NCI-H460 (cell line): Measurements from ENCODE around the gene DTHD1. TPM values are rescaled to one million over a fixed set of nuclear protein-coding genes. Genes with fewer than 3 reads are reported as not detected.

Experiments
- DNase-seq: peaks from one replicate; pipeline ENCODE4 v3.0.0-alpha.2; 2016; ENCODE audit warnings: low read depth; ENCODE audit errors: extremely low read depth
- total RNA-seq: library from RNA; depleted of rRNA; stranded (reverse); fragments of >200 nt; shearing (Covaris generic); gene quantifications from 2 replicates; pipeline ENCODE4 v1.2.3, GENCODE V29; 2014

DTHD1 gene
- total RNA-seq, 1 experiment from 2014 or later: not detected

DNA sequence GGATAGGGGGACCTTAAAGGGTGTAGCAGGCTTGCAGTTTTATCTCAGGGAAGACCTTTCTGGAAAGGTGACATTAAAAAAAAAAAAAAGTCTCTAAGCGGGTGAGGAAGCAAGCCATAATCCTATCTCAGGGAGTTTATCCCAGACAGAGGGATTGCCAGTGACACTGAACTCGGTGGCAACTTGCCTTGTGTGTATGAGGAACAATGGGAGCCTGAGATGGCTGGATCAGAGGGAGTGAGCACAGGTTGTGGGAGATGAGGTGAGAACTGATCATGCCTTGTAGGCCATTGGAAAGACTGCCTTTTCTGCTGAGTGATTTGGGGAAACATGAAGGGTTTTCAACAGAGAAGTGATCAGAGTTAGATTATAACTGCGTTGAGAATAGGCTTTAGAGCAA lies 31.1 kb downstream of the DTHD1 start:
- DNase-seq: no peak

DNA sequence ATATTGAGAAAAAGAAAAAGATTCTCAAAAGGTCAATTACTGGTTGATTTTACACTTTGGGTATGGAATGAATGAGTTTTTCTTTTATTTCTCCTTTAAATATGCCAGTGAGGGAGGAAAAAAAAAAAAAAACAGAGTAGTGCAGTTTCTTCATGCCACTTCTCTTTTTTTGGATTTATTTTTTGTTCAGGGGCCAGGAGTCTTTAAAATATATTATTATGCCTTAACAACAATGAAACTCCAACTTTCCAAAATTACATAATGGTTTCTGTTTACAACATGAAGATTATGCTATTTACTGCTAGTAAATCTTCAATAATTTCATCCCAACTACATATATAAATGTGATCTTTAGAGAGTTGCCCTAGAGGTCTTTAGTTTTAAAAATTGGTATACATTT lies 31.9 kb downstream of the DTHD1 start:
- DNase-seq: no peak

DNA sequence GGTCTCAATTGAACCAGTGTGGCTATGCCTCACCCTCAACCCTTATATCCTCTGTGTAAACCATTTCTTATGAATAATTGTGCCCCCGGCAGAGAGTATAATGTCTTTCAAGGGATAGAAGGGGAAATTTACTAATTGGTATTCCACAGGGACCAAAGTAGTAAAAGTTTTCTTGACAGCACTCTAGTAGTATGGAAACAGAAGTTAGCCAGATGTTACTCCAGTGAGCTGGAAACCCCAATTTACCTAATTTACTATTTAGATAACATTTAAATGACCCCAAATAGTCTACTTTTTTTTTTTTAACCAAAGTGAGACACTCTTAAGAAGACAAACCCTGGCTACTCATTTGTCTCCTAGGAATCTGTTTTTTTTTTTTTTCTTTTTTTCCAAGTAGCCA lies 32.3 kb downstream of the DTHD1 start:
- no peak for DNase-seq

DNA sequence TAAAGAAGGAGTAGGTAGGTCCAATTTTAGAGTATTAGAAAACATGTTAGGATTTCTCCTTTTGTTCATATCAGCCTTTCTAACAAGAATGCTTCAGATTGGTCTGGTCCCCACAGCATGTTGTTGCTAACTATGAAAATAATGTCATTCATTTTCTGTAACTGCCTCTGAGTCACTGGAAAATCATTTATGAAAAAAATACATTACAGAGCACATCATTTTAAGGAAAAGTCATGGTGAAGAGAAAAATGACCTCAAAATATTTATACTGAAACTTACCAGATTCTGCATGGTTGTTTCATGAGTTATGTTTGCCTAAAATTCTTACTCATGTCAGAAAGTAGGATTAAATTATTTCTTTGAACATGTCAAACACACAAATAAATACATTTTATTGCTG lies 35.2 kb downstream of the DTHD1 start:
- DNase-seq: no peak

DNA sequence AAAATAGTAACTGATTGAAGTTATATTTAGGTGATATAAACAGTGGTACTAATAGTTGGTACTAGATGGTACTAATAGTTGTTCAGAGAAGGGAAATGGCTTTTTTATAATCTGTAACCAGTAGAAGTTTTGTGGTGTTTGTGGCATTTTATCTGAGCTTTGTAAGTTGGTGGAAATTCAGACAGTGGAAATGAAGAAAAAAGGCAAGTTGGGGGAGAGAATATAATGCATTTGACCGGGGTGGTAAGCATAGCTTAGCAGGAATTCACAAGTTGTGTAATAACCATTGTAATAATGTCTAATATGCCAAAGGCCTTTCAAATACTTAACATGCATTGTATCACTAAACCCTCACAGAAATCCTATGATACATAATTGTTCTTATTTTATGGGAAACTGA lies 36.3 kb downstream of the DTHD1 start:
- no peak for DNase-seq

DNA sequence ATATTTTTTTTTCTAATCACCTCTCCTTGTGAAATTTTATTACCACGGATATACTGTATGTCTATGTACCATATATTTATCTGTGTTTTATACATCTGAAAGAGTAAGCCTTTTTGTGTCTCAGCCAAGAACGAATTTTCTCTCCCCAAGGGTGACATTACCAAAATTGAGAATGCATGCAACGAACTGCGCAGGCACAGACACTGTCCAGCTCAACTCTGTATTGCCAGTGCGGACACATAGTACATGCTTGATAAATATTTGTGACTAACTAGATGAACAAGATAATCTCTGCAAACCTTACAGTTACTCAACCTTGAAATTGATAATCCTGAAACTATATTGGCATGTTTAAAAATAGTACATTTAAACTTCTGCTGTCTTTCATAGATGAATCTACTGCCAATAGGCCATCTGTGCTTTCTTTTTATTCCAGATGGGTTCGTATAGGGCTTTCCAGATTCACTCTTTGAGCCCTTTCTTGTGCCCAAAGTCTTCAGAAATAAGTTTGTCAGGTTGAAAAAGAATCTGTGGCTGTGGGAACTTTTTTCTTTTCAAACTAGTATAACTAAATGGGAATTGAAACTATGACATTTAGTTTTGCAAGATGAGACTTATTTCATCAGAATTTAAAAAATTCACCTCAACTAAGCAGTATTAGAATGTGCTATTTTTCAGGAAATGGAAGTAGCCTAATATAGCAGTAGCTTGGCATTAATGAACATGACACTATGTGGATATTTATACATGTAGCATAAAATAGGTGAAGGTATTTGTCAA lies 38.9 kb downstream of the DTHD1 start:
- no peak for DNase-seq

DNA sequence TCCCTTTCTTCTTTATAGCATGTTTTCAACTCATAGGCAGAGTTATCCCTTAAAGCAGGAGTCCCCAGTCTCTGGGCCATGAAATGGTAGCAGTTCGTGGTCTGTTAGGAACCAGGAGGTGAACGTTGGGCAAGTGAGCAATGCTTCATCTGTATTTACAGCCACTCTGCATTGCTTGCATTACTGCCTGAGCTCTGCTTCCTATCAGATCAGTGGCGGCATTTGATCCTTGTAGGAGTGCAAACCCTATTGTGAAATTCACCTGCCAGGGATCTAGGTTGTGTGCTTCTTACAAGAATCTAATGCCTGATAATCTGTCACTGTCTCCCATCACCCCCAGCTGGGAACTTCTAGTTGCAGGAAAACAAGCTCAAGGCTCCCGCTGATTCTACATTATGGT lies 39.8 kb downstream of the DTHD1 start:
- DNase-seq: no peak

DNA sequence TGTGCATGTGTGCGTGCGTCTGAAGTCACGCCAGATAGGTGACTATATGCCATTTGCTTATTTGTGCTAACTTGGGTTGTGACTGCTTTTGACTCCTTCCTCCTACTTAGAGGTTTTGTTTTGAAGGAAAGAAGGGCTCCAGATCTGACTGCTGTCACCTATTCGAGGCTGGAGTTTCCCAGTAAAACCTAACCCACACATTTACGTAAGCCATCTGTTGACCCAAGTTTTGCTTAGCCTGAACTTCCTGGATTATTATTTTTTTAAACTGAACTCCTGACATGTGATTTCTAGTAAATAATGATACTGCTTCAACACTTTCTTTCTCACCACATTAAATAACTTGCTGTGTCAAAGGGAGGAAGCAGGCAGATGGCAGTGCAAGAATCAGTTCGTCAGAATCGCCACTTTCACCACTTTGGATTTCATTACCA lies 41.5 kb downstream of the DTHD1 start:
- no peak for DNase-seq

DNA sequence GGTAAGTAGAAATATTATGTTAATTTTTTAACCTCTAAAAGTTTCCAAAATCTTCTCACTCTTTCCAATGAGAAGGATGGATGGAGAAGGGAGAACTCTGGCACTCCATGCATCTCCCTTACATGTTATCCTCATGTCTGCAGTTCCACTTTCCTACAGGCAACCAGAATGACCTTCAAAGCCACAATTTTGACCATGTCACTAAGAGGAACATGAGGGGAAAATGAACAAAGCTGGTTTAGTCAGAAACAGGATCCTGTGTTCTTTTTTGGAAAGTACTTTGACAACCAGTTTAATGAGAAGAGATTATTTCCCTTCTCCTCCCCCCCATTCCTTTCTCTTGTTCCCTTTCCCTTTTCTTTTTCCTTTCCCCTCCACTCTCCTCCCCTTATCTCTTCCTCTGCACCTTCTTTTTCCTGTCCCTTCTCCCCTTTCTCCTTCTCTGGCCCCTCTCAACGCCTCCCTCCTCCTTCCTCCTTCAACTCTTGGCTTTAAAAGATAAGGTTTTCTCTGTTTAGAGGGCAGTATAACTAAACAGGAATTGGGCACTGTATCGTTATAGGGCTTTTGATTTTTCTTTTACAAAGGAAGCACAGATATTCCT lies 42.5 kb downstream of the DTHD1 start:
- DNase-seq: no peak

DNA sequence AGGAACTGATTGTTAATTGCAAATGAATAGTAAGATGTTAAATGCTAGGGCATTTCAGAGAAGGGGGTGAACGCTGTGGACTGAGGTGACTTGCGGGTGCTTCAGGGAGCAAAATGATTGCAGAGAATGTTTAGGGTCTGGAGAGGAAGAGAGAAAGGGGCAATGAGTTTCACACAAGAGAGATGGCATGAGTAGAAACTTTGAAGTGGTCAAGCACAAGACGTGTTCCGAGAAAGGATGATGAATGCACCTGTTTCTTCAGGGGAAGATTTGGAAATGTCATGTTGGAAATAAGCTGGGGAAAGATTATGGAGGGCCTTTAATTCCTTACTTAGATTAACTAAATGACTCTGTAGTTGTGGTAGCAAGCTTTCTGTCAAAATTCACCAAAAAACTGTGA lies 43.4 kb downstream of the DTHD1 start:
- DNase-seq: no peak

DNA sequence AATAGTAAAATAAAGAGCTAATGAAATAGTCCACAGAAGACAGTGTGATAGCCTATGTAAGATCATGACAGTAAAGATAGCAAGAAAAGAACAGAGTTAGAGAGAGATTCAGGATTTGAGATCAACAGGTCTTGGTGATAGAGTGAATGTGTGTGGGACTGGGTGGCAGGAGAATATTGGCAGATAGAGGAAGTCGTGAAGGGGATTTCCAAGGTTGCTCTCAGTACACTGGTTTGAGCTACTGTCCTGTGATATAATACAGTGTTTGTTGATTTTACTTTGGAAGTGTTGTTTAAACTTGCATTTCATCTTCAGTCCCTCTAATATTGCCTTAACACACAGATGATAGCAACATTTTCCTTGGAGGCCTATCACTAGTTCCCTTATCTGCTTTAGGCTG lies 44.1 kb downstream of the DTHD1 start:
- no peak for DNase-seq

DNA sequence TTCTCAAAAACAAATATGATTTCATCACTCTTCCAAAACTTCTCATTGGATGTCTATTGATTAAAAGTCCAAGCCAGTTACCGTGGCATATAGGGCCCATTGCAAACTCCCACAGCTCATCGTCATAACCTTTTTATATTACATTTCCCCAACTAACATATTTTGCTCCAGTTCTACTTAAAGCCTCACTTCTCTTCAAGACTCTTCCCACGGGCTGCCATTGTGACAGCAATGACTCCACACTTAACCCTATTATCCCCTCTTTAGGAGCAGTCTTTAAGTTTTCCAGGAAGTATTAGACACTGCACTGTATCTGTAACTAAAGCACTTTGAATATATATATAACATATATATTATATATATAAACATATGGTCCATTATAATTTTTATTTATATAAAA lies 44.5 kb downstream of the DTHD1 start:
- DNase-seq: no peak

DNA sequence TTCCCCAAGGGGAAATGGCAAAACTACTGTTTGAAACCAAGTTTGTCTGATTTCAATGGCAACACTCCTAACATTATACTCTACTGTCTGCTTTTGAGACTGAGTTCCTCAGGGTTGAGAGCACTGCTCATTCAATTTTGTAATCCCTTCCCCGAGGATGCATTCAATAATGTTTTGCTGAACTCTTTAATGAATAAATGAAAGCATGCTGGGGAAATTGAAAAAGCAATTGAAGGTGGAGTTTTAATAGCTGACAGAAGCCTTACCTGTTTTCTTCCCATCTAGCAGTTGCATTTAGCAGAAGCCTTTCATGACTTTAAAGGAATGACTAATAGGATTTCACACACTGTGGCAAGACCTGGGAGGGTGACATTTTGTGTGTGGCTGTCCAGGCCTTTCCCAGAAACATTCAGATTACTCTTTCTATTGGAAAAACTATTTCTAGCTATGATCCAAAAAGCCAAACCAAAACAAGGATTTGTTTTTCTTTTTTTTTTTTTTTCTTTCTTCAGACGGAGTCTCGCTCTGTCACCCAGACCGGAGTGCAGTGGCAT lies 45.1 kb downstream of the DTHD1 start:
- no peak for DNase-seq

DNA sequence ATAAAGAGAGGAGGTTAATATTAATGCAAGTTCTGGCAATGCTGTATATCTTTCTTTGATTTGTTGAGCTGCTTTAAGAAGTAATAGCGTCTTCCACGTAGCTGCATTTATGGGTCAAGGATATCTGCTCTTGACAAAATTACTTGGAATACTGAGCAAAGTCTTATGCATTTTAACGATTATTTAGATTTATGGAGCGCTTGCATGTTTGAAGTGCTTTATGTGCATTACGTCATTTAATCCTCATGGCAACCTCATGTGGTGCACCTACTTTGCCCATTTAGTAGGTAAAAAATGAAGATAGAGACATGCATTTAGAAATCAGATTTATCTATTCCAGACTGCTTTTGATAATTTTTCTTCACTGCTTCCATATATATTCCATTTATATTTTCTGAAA lies 46.0 kb downstream of the DTHD1 start:
- DNase-seq: no peak

DNA sequence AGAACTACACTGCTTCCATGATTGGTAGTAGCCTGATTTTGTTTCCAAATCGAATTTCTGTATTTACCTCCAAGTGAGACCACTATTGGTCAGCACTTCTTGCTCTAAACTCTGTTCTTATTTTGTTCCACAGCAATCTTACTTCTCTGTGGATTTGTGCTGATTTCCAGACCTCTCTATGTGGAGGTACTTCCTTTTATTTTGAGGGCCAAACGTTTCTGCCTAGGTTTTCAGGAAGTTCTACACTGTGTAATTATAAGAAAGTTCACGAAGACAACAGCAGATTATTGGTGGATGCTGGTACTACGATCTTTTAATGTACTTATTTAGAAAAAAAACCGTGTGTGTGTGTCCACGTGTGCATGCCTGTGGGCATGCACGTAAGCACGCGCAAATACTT lies 46.7 kb downstream of the DTHD1 start:
- DNase-seq: no peak

DNA sequence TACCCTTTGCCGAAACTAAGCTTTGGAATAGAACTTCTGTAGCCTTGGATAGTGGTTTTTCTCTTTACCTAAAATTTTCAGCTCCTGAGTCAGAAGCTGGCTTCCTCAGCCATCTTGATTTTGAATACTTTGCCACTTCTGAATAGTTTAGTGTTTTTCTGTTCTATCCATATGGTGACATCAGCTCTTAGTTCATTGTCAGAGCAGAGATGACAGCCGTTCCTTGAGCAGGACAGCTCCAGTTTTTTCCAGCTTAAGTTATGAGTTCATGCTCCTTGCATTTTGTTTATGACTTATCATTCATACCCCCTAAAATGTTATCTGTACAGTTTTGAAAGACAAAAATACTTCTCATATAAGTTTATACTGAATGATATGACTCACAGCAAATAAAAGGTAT lies 47.8 kb downstream of the DTHD1 start:
- DNase-seq: no peak

DNA sequence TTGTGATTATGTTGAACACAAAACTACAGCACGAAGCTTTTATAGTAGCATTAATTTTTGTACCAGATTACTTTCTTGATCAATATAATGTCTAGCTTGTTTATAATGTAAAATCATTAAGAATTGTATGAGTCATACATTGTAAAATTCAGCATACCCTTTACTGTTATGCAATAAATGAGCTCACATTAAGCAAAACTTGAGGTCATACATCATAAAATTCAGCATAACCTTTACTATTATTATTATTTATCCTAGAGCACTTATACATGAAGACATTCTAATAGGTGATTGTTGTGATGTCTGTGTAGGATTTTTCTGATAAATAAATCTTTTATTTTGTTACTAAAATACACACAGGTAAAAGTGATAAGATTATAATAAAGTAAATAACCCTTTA lies 49.4 kb downstream of the DTHD1 start:
- DNase-seq: no peak

DNA sequence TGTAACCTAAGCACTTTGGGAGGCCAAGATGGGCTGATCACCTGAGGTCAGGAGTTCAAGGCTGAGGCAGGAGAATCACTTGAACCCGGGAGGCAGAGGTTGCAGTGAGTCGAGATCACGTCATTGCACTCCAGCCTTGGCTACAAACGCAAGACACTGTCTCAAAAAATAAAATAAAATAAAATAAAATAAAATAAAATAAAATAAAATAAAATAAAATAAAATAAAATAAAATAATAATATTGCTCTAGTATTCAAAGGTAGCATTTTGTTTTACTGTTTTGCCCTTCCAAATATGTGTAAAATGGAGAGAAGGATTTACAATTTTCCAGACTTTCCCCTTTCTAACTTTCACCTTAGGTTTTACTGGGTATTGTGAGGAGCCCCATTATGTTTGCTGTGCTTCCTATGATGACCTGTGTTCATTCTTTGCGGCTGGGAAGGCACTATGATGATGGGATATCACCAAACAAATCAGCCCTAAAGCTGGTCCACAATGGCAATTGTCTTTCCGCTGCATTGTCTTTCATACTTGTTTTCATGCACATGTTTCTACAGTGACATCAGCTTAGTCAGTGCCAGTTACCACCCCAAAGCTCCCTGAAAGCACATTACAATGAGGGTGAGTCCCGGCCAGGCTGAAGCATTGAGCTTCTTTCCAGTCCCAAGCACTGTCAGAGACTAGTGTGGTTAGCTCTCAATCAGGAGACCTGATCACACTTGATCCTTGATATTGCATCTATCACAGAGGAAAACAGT lies 50.8 kb downstream of the DTHD1 start:
- DNase-seq: no peak

DNA sequence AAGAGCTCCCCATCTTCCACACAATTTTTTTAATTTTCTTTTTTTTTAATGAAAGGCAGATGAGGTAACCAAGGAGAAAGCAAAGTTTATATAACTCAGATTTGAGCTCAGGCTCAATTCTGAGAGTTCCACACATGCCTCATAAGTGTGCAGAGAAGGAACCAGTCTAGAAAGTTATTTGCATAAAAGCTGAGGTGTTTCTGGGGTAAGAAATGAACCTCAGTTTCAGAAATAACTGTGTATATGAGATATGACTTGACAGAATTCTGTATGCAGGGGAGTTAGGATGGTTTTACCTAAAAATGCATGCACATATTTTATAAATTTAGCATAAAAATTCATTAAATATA lies 51.3 kb downstream of the DTHD1 start:
- DNase-seq: no peak

DNA sequence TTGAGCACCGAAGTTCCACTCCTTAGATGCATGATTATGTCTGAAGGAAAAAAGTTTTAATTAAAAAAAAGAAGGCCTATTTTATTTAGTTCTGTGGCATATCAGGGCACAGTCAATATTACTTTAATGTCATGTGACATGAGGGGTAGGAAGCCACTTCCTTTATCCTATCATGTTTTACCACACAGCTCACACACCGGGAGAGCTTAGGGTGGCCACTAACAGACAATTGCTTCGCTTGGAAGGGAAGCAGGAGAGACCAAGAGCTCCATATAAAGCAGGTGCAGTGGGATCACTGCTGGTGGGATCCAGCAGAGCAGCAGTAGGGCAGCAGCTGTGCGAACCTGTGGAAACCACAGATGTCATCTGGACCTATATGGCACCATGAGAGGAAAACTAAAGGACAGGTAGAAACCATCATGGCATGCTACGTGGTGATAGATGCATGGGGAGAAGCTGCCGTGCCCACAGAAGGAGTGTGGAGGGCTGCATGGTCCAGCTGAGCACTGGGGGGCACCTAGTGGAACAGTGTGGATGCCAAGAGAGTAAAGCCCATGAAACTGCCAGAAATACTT lies 52.0 kb downstream of the DTHD1 start:
- DNase-seq: no peak

DNA sequence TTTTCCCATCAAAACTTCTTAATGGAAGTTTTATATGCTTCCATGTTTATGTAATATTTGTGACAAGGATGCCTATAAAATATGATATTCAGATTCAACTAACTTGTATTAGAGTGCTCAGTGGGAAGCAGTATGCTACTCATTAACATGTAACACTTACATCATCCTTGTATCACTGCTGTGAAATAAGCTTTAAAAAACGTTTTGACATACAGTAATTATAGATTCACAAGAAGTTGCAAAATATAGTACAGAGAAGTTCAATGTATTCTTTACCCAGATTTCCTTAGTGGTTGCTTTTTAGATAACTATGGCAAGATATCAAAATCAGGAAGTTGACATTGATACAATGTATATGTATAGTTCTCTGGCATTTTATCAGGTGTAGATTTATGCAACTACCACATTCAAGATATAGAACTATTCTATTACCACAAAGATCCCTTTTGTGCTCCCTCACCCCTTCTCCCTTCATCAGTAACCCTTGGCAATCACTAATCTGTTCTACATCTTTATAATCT lies 56.3 kb downstream of the DTHD1 start:
- DNase-seq: no peak
